Common myeloid progenitor, CD34-positive (primary cell): ENCODE measurements around the gene FNBP1.

Experiments used
- CTCF ChIA-PET: fragments of 350-600 bp; sonication (Branson Sonifier 250); formaldehyde crosslinking; loops from one replicate; lab custom pipeline; 2021; ENCODE audit warnings: antibody characterized with exemption; lab: Charles Lee
- POLR2A ChIA-PET: fragments of 350-600 bp; sonication (Branson Sonifier 250); formaldehyde crosslinking; loops from one replicate; lab custom pipeline; 2021; ENCODE audit warnings: antibody characterized with exemption; lab: Charles Lee
- DNase-seq, 3 donors: peaks; one replicate each; pipeline versions ENCODE4 v3.0.0 to v3.0.0-alpha.2; 2013
- H3K27ac ChIP-seq, 2 experiments: 1 replicate in 1 of 2; 2 replicates in 1 of 2; pipeline ENCODE4 v1.7.0; 2013; ENCODE audit warnings: inconsistent platforms in 2 of 2, low read length in 2 of 2, mild to moderate bottlenecking in 2 of 2, low read depth in 1 of 2, moderate library complexity in 1 of 2; ENCODE audit not compliant: severe bottlenecking in 2 of 2, insufficient read depth in 1 of 2, poor library complexity in 1 of 2
- H3K27me3 ChIP-seq, 5 experiments: replicated peaks in 2 of 5; 1 replicate in 3 of 5; 2 replicates in 2 of 5; pipeline versions ENCODE4 v1.6.1 to v1.7.0; 2013; ENCODE audit warnings: low read length in 4 of 5, mild to moderate bottlenecking in 2 of 5, moderate library complexity in 2 of 5, inconsistent platforms in 1 of 5; ENCODE audit not compliant: insufficient read depth in 5 of 5, control insufficient read depth in 4 of 5
- H3K36me3 ChIP-seq, 4 experiments: 1 replicate in 2 of 4; 2 replicates in 2 of 4; pipeline versions ENCODE4 v1.6.1 to v1.7.0; 2013; ENCODE audit warnings: low read length in 3 of 4, control low read depth in 1 of 4, mild to moderate bottlenecking in 1 of 4; ENCODE audit not compliant: control insufficient read depth in 4 of 4, insufficient read depth in 4 of 4
- H3K4me1 ChIP-seq, 4 experiments: 1 replicate in 3 of 4; 2 replicates in 1 of 4; pipeline versions ENCODE4 v1.6.1 to v1.7.1; 2013; ENCODE audit warnings: low read length in 3 of 4, mild to moderate bottlenecking in 3 of 4, control low read depth in 1 of 4, inconsistent platforms in 1 of 4, moderate library complexity in 1 of 4; ENCODE audit not compliant: control insufficient read depth in 4 of 4, insufficient read depth in 4 of 4; ENCODE audit errors: control extremely low read depth in 1 of 4
- H3K4me3 ChIP-seq, 7 experiments: 1 replicate in 4 of 7; 2 replicates in 3 of 7; pipeline versions ENCODE4 v1.5.1 to v1.7.0; 2013; ENCODE audit warnings: mild to moderate bottlenecking in 7 of 7, low read length in 6 of 7, moderate library complexity in 6 of 7, inconsistent platforms in 2 of 7, low read depth in 2 of 7, control low read depth in 1 of 7; ENCODE audit not compliant: insufficient read depth in 4 of 7, control insufficient read depth in 1 of 7; ENCODE audit errors: extremely low read depth in 1 of 7
- H3K9me3 ChIP-seq, 5 experiments: 1 replicate in 4 of 5; 2 replicates in 1 of 5; pipeline versions ENCODE4 v1.6.1 to v1.7.1; 2013; ENCODE audit warnings: low read length in 4 of 5, mild to moderate bottlenecking in 2 of 5, inconsistent platforms in 1 of 5, low read depth in 1 of 5, moderate library complexity in 1 of 5; ENCODE audit not compliant: control insufficient read depth in 4 of 5, insufficient read depth in 2 of 5; ENCODE audit errors: control extremely low read depth in 1 of 5
- WGBS: methylation state at CpG from one replicate; pipeline ENCODE4 v1.1.5; 2013; ENCODE audit not compliant: insufficient coverage; 5-methylcytosine and 5-hydroxymethylcytosine counted together

The FNBP1 gene

DNA sequence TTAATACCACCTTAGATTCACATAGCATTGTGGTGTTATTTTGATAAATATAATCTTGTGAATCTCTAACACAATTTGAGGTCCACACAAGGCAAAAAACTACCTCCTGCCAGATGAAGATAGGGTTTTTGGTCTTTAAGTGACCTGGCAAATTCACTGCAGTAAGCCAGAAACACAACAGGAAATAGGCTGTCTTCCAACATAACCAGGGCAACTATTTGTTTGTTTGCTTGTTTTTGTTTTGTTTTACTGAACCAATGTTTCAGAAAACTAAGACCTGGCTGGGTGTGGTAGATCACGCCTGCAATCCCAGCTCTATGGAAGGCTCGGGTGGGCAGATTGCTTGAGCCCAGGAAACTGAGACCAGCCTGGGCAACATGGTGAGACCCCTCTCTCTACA, 112.2 kb downstream of the FNBP1 start:
- DNase-seq: peak; percentile 84 to 96 (median 93)
- Histone ChIP-seq H3K4me3 (no peak overlapping the region), H3K9me3 (no peaks in the 10 kb centered on the region), H3K36me3 (peaks cover 3 to 33% (median 23%) of the 10 kb centered on the region in 4 experiments), H3K4me1 (peaks cover 5 to 41% (median 29%) of the 10 kb centered on the region in 4 experiments), H3K27me3 (no peaks in the 10 kb centered on the region), H3K27ac (peak overlapping the region; percentile 72 to 87)
- ChIA-PET POLR2A (no interaction called here), CTCF (interaction anchor here (0.9 kb wide), 1 partner anchor 11 kb away, joined by 3 read pairs; no protein-coding TSS in a partner anchor)
- 90% methylated on average over 2 of the region's 2 CpGs for WGBS

DNA sequence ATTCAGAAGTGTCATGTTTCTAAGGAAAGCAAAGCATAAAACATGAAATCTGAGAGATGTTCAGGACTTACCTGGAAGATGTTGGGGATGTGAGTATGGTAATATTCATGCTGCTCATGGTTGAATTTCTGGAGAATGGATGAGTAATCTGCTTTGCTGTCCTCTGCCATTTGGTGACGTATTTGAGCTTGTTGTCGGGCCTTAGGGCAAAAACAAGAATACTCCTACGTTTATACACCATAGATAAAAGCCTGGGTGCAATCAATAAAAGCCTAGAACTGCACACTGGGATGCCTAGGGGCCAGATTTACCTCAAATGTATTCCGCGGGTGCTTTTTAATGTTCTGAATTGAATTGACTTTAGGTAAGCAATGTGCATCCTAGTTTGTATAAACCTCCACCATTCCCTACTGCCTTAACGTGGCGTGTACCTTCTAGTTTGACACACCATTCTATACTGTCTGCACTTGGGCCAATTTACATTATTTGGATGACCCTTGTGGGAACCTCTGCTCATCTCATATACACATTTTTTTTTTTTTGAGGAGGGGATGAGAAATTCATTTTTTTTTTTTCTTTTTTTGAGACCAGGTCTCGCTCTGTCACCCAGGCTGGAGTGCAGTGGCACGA, 113.4 kb downstream of the FNBP1 start:
- H3K27ac ChIP-seq: peak overlapping the region in 1 of 2 experiments; percentile 87
- DNase-seq: no peak
- ChIA-PET POLR2A (no interaction called here), CTCF (interaction anchor here (0.6 to 1.0 kb wide), 4 partner anchors 8 to 792 kb away, joined by 3 read pairs; no protein-coding TSS in a partner anchor)
- peaks cover 5 to 36% (median 24%) of the 10 kb centered on the region in 4 experiments for H3K4me1 ChIP-seq
- H3K9me3 ChIP-seq: no peaks in the 10 kb centered on the region
- peaks cover 5 to 38% (median 25%) of the 10 kb centered on the region in 4 experiments for H3K36me3 ChIP-seq
- H3K4me3 ChIP-seq: no peak overlapping the region
- WGBS: 97% methylated on average over 5 of the region's 9 CpGs
- H3K27me3 ChIP-seq: no peaks in the 10 kb centered on the region

DNA sequence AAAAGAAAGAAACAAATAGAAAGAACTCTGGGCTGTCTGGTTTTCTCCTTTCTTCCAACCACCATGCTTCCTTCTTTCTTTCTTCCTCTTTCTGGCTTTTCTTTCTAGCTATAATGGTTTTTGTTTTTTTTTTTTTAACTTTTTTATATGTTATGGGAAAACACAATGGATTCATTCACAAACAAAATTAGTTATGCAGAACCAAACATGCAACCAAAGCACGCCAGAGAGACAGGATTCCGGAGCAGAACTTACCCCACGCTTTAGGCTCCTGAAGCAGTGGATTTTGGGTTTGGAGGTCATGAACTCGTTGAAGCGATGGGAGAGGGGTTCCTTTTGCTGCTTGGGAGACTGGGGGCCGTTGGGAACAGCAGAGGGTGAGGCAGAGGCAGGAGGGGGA, 119.4 kb downstream of the FNBP1 start:
- ChIA-PET CTCF (interaction anchor here (0.8 to 1.1 kb wide), 2 partner anchors 9 to 38 kb away, joined by 3 read pairs; no protein-coding TSS in a partner anchor), POLR2A (no interaction called here)
- 84% methylated on average over 3 of the region's 6 CpGs for WGBS
- H3K36me3 ChIP-seq: peaks cover 13 to 74% (median 36%) of the 10 kb centered on the region in 4 experiments
- no peak overlapping the region for H3K4me3 ChIP-seq
- peak overlapping the region in 1 of 2 experiments; percentile 1 for H3K27ac ChIP-seq
- H3K4me1 ChIP-seq: peaks cover 0 to 22% (median 8%) of the 10 kb centered on the region in 4 experiments
- DNase-seq: no peak
- no peaks in the 10 kb centered on the region for H3K9me3 ChIP-seq
- no peaks in the 10 kb centered on the region for H3K27me3 ChIP-seq

DNA sequence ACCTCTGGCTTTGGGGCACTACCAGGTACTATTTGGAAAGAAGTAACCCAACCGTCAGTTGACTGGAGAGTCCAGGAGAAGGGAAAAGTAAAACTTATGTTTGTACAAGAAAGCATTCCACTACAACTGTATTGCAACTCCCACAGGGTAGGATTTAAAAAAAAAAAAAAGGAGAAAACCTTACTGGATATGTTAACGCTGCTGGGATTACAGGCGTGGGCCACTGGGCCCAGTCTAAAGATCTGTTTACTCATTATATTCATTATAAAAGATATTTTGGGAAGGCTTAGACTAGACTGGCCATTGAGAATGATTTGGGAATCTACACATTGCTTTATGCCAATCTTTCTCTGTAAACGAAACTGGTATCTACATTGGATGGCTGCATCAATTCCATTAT, 121.1 kb downstream of the FNBP1 start:
- H3K27me3 ChIP-seq: no peaks in the 10 kb centered on the region
- POLR2A ChIA-PET: no interaction called here
- no peak overlapping the region for H3K27ac ChIP-seq
- 93% methylated on average over 1 of the region's 4 CpGs for WGBS
- H3K9me3 ChIP-seq: no peaks in the 10 kb centered on the region
- peaks cover 13 to 74% (median 41%) of the 10 kb centered on the region in 4 experiments for H3K36me3 ChIP-seq
- H3K4me1 ChIP-seq: peaks cover 0 to 22% (median 8%) of the 10 kb centered on the region in 4 experiments
- CTCF ChIA-PET: interaction anchor here (1.5 to 1.8 kb wide), 2 partner anchors 9 to 16 kb away, joined by 3 to 4 read pairs; no protein-coding TSS in a partner anchor
- no peak overlapping the region for H3K4me3 ChIP-seq
- no peak for DNase-seq

DNA sequence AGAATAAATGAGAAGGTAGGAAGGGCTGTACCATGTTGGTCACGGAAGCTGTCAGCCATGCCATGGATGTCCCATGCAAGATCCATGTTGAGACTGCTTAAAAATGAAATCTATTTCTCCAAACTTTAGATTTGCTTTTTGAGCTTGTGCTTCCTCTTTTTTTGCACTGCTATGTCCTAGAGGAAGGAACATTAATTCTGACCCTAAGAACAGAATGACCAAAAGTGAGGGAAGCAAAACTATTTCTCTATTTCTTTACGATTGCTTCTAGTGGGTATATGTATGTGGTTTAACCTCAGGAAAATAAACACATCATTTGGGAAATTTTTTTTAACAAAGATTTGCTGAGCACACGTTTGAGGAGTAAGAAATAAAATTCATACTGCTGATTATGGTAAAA, 123.1 kb downstream of the FNBP1 start:
- no peak for DNase-seq
- Histone ChIP-seq H3K27ac (no peak overlapping the region), H3K4me3 (no peak overlapping the region), H3K36me3 (peaks cover 12 to 74% (median 40%) of the 10 kb centered on the region in 4 experiments), H3K27me3 (no peaks in the 10 kb centered on the region), H3K4me1 (peaks cover 0 to 22% (median 8%) of the 10 kb centered on the region in 4 experiments), H3K9me3 (no peaks in the 10 kb centered on the region)
- WGBS: 100% methylated on average over 1 of the region's 3 CpGs
- CTCF ChIA-PET: interaction anchor here (1.0 to 2.3 kb wide), 4 partner anchors 11 to 35 kb away, joined by 3 to 6 read pairs (median 4); no protein-coding TSS in a partner anchor
- POLR2A ChIA-PET: interaction anchor here (0.5 to 1.5 kb wide), 2 partner anchors 9 to 172 kb away, joined by 5 to 7 read pairs; no protein-coding TSS in a partner anchor

DNA sequence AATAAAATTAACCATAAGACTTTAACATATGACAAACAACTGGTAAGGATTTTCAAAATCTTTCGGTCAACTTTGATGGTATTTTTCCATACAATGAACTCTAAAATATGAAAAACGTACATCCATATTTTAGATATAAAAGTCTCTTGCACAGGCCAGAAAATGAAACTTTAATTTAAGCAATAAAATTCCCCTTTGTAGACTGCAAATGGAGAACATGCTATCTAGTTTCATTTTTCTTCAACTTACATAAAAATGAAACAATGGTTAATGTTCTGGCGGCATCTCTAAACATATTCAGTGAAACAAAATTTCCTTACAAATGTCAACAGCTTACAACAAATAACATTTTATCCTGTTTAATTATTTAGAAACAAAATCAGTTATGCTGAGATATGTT, 123.7 kb downstream of the FNBP1 start:
- ChIA-PET CTCF (interaction anchor here (1.0 to 2.3 kb wide), 6 partner anchors 9 to 34 kb away, joined by 3 to 6 read pairs (median 3); no protein-coding TSS in a partner anchor), POLR2A (interaction anchor here (0.5 to 1.5 kb wide), 2 partner anchors 9 to 172 kb away, joined by 5 to 7 read pairs; no protein-coding TSS in a partner anchor)
- Histone ChIP-seq H3K4me1 (peaks cover 0 to 22% (median 8%) of the 10 kb centered on the region in 4 experiments), H3K36me3 (peaks cover 8 to 70% (median 35%) of the 10 kb centered on the region in 4 experiments), H3K27ac (no peak overlapping the region), H3K4me3 (no peak overlapping the region), H3K9me3 (no peaks in the 10 kb centered on the region), H3K27me3 (no peaks in the 10 kb centered on the region)
- no peak for DNase-seq
- no CpG with 5 or more reads among the region's 3 CpGs for WGBS
